ENCODE data around the gene ANKS6. TPM values are rescaled to one million over a fixed set of nuclear protein-coding genes. Genes with fewer than 3 reads are reported as not detected.

Gene ANKS6
- total and polyA plus RNA-seq, 2 of the 8 experiments (the other 6 are each of a cell fraction or from before 2014, with no cell fraction given): 34.1 to 56.3 TPM

- no peak overlapping the region for H3K23ac ChIP-seq (ENCODE audit: insufficient read length)
- H3K9me3 ChIP-seq (ENCODE audit: insufficient read depth in 2 of 2, low read depth in 1 of 2, low read length in 1 of 2): peaks cover 0 to 8% of the 10 kb centered on the region in 2 experiments; a peak in 3 of 4 replicates
- CTCF ChIA-PET (ENCODE audit: partially characterized antibody): interaction anchor here (1.2 to 2.8 kb wide), 3 partner anchors 14 to 369 kb away, joined by 4 to 13 read pairs (median 7); no protein-coding TSS in a partner anchor
- no peaks in the 10 kb centered on the region for H3K79me1 ChIP-seq (ENCODE audit: low read depth, low read length)
- no peak overlapping the region for H4K5ac ChIP-seq (ENCODE audit: insufficient read length, low read depth, low read length)
- H2BK20ac ChIP-seq (ENCODE audit: low read length): no peak overlapping the region
- H2AFZ ChIP-seq (ENCODE audit: low read length): no peak overlapping the region
- no peak overlapping the region for H2BK120ac ChIP-seq (replicated peaks; ENCODE audit: low read depth, low read length)
- H3K27ac ChIP-seq (ENCODE audit: low read depth, low read length): no peak overlapping the region
- H3K14ac ChIP-seq (ENCODE audit: insufficient read length): no peak overlapping the region
- H3K9ac ChIP-seq (replicated peaks in 1 of 4; ENCODE audit: extremely low read depth in 1 of 4, low read depth in 3 of 4, low read length in 3 of 4): no peak overlapping the region
- no peak overlapping the region for H3K56ac ChIP-seq (replicated peaks; ENCODE audit: insufficient read length, low read depth, low read length)
- H3K36me3 ChIP-seq (ENCODE audit: control insufficient read depth in 2 of 4, insufficient read depth in 4 of 4, low read length in 3 of 4): peaks cover 0 to 35% (median 22%) of the 10 kb centered on the region in 4 experiments; a peak in 7 of 8 replicates
- H3K79me2 ChIP-seq (ENCODE audit: control insufficient read depth in 1 of 2, insufficient read depth in 2 of 2, low read length in 2 of 2): no peaks in the 10 kb centered on the region
- H3K4me2 ChIP-seq (ENCODE audit: insufficient read depth in 1 of 2, low read depth in 2 of 2, low read length in 2 of 2): no peak overlapping the region
- FAIRE-seq (no peak), DNase-seq (ENCODE audit: low read depth in 1 of 2, low spot score in 2 of 2) (no peak)
- no peaks in the 10 kb centered on the region for H3K4me1 ChIP-seq (replicated peaks in 1 of 4; ENCODE audit: control insufficient read depth in 3 of 4, insufficient read depth in 4 of 4, low read length in 3 of 4)
- H4K8ac ChIP-seq (ENCODE audit: extremely low read depth, insufficient read depth, low read length): no peak overlapping the region
- H2BK15ac ChIP-seq (ENCODE audit: low read length): no peak overlapping the region
- H4K91ac ChIP-seq (replicated peaks; ENCODE audit: insufficient read length, low read length): no peak overlapping the region
- H3K27me3 ChIP-seq (replicated peaks in 1 of 4; ENCODE audit: control insufficient read depth in 3 of 4, extremely low read depth in 1 of 4, insufficient read depth in 3 of 4, low read length in 3 of 4): no peaks in the 10 kb centered on the region
- H3K4me3 ChIP-seq (ENCODE audit: extremely low read depth in 1 of 4, insufficient read depth in 2 of 4, low read depth in 3 of 4, low read length in 4 of 4): no peak overlapping the region
- H2BK12ac ChIP-seq (ENCODE audit: low read depth, low read length): no peak overlapping the region
- H3K23me2 ChIP-seq (ENCODE audit: low read depth, low read length): no peaks in the 10 kb centered on the region
- POLR2A ChIA-PET (ENCODE audit: partially characterized antibody): interaction anchor here (1.7 kb wide), 1 partner anchor 15 kb away, joined by 5 read pairs; no protein-coding TSS in a partner anchor
- H2AK5ac ChIP-seq (ENCODE audit: low read depth, low read length): no peak overlapping the region
- H3K18ac ChIP-seq (ENCODE audit: extremely low read depth, low read length): no peak overlapping the region
- H2BK5ac ChIP-seq (ENCODE audit: low read depth, low read length): no peak overlapping the region
- H3K4ac ChIP-seq (replicated peaks; ENCODE audit: insufficient read length, low read depth, low read length): no peak overlapping the region
- peaks cover 0 to 1% of the 10 kb centered on the region in 2 experiments for H4K20me1 ChIP-seq (replicated peaks in 1 of 2; ENCODE audit: control insufficient read depth in 1 of 2, insufficient read depth in 2 of 2, low read length in 2 of 2)
- TF ChIP-seq NRF1 (IDR thresholded peaks at IDR 0.05; ENCODE audit: low read depth, low read length) (no peak), SIN3A (conservative IDR thresholded peaks at IDR 0.05 in 1 of 2, IDR thresholded peaks at IDR 0.05 in 1 of 2; ENCODE audit: low read depth in 1 of 2, low read length in 2 of 2) (no peak), CTBP2 (IDR thresholded peaks at IDR 0.05; ENCODE audit: borderline replicate concordance, insufficient read depth, insufficient read length, low read length) (no peak), RFX5 (IDR thresholded peaks at IDR 0.05; ENCODE audit: borderline replicate concordance, low read depth, low read length) (no peak), EGR1 (IDR thresholded peaks at IDR 0.05; ENCODE audit: borderline replicate concordance, low read depth, low read length) (no peak), EZH2 (IDR thresholded peaks at IDR 0.05; ENCODE audit: low read depth, low read length, severe bottlenecking) (no peak), JUN (IDR thresholded peaks at IDR 0.05; ENCODE audit: low read depth, low read length) (no peak), CHD2 (IDR thresholded peaks at IDR 0.05; ENCODE audit: low read length) (no peak), SIX5 (IDR thresholded peaks at IDR 0.05; ENCODE audit: low read depth, low read length) (no peak), GABPA (IDR thresholded peaks at IDR 0.05; ENCODE audit: borderline replicate concordance, insufficient read depth, low read length) (no peak), ATF2 (IDR thresholded peaks at IDR 0.05; ENCODE audit: low read length) (no peak), RXRA (IDR thresholded peaks at IDR 0.05; ENCODE audit: insufficient read depth, low read depth, low read length) (no peak), BCL11A (IDR thresholded peaks at IDR 0.05; ENCODE audit: low read depth in 2 of 2, low read length in 2 of 2) (no peak)
Observed at GRCh38 chr9:98760231-98760630, 36.1 kb downstream of the ANKS6 start.

All from H1 (cell line).